H9 (cell line): ENCODE results near the gene ESPNL. TPM values are rescaled to one million over a fixed set of nuclear protein-coding genes. Genes with fewer than 3 reads are reported as not detected.

Experiments used
- DNase-seq: peaks from one replicate; pipeline ENCODE4 v3.0.0-alpha.2; 2017
- H2AFZ ChIP-seq: one replicate; pipeline ENCODE4 v1.6.1; 2013; ENCODE audit warnings: mild to moderate bottlenecking, low read length, control low read depth, moderate library complexity
- H2AK5ac ChIP-seq: 2 replicates; pipeline ENCODE4 v1.6.1; 2013; ENCODE audit warnings: low read length, control low read depth, mixed read lengths; ENCODE audit not compliant: insufficient read length
- H2BK120ac ChIP-seq: one replicate; pipeline ENCODE4 v1.6.1; 2013; ENCODE audit warnings: low read depth, mild to moderate bottlenecking, low read length, control low read depth, inconsistent platforms; ENCODE audit not compliant: poor library complexity, severe bottlenecking
- H2BK12ac ChIP-seq: 2 replicates; pipeline ENCODE4 v1.6.1; 2013; ENCODE audit warnings: low read length, control low read depth, mixed read lengths, low read depth; ENCODE audit not compliant: insufficient read length
- H2BK15ac ChIP-seq: 2 replicates; pipeline ENCODE4 v1.6.1; 2013; ENCODE audit warnings: low read depth, low read length, control low read depth
- H2BK20ac ChIP-seq: one replicate; pipeline ENCODE4 v1.6.1; 2013; ENCODE audit warnings: low read depth, mild to moderate bottlenecking, low read length, control low read depth, inconsistent platforms; ENCODE audit not compliant: poor library complexity, severe bottlenecking
- H2BK5ac ChIP-seq: 2 replicates; pipeline ENCODE4 v1.6.1; 2013; ENCODE audit warnings: low read length, control low read depth, mixed read lengths; ENCODE audit not compliant: insufficient read length
- H3K14ac ChIP-seq: 2 replicates; pipeline ENCODE4 v1.6.1; 2013; ENCODE audit warnings: low read length, control low read depth; ENCODE audit not compliant: insufficient read depth
- H3K18ac ChIP-seq: 2 replicates; pipeline ENCODE4 v1.6.1; 2013; ENCODE audit warnings: low read depth, mild to moderate bottlenecking, mixed read lengths, low read length, control low read depth; ENCODE audit not compliant: insufficient read length
- H3K23ac ChIP-seq: 2 replicates; pipeline ENCODE4 v1.6.1; 2013; ENCODE audit warnings: low read length, control low read depth, mixed read lengths, low read depth; ENCODE audit not compliant: insufficient read length
- H3K23me2 ChIP-seq: 2 replicates; pipeline ENCODE4 v1.6.1; 2013; ENCODE audit warnings: low read depth, mild to moderate bottlenecking, mixed read lengths, low read length, control low read depth; ENCODE audit not compliant: insufficient read length, poor library complexity, severe bottlenecking
- H3K27ac ChIP-seq: 2 replicates; pipeline ENCODE4 v1.5.1; 2013; ENCODE audit warnings: low read length, control low read depth, mixed read lengths, low read depth; ENCODE audit not compliant: insufficient read length
- H3K27me3 ChIP-seq: 2 replicates; pipeline ENCODE4 v1.6.1; 2013; ENCODE audit warnings: low read length, control low read depth, inconsistent platforms; ENCODE audit not compliant: insufficient read depth
- H3K4ac ChIP-seq: 2 replicates; pipeline ENCODE4 v1.6.1; 2013; ENCODE audit warnings: low read depth, mild to moderate bottlenecking, control low read depth, inconsistent platforms, low read length, moderate library complexity
- H3K4me1 ChIP-seq: 2 replicates; pipeline ENCODE4 v1.6.1; 2013; ENCODE audit warnings: low read length, control low read depth, inconsistent platforms; ENCODE audit not compliant: insufficient read depth
- H3K4me2 ChIP-seq: 2 replicates; pipeline ENCODE4 v1.6.1; 2013; ENCODE audit warnings: low read length, control low read depth, mixed read lengths; ENCODE audit not compliant: insufficient read length, insufficient read depth
- H3K56ac ChIP-seq: 2 replicates; pipeline ENCODE4 v1.6.1; 2013; ENCODE audit warnings: low read depth, mild to moderate bottlenecking, mixed read lengths, low read length, control low read depth; ENCODE audit not compliant: insufficient read length
- H3K79me1 ChIP-seq: 2 replicates; pipeline ENCODE4 v1.6.1; 2013; ENCODE audit warnings: low read depth, mild to moderate bottlenecking, moderate library complexity, low read length, control low read depth, inconsistent platforms; ENCODE audit not compliant: insufficient read depth, poor library complexity, severe bottlenecking
- H3K79me2 ChIP-seq: 2 replicates; pipeline ENCODE4 v1.6.1; 2013; ENCODE audit warnings: low read length, control low read depth, inconsistent platforms; ENCODE audit not compliant: insufficient read depth
- H3K9ac ChIP-seq: 2 replicates; pipeline ENCODE4 v1.6.1; 2013; ENCODE audit warnings: low read length, control low read depth, mixed read lengths; ENCODE audit not compliant: insufficient read length; ENCODE audit errors: extremely low read depth
- H3K9me3 ChIP-seq: one replicate; pipeline ENCODE4 v1.6.1; 2013; ENCODE audit warnings: low read depth, low read length, inconsistent platforms; ENCODE audit not compliant: control insufficient read depth
- H3T11ph ChIP-seq: one replicate; pipeline ENCODE4 v1.6.1; 2013; ENCODE audit warnings: mild to moderate bottlenecking, low read length, control low read depth, inconsistent platforms
- H4K20me1 ChIP-seq: one replicate; pipeline ENCODE4 v1.6.1; 2013; ENCODE audit not compliant: control insufficient read depth, insufficient read length, insufficient read depth
- H4K5ac ChIP-seq: 2 replicates; pipeline ENCODE4 v1.6.1; 2013; ENCODE audit warnings: low read depth, mild to moderate bottlenecking, mixed read lengths, low read length, control low read depth; ENCODE audit not compliant: insufficient read length
- H4K8ac ChIP-seq: replicated peaks from 2 replicates; pipeline ENCODE4 v1.6.1; 2013; ENCODE audit warnings: low read length, control low read depth, mixed read lengths, low read depth; ENCODE audit not compliant: insufficient read length
- H4K91ac ChIP-seq: 2 replicates; pipeline ENCODE4 v1.6.1; 2013; ENCODE audit warnings: low read depth, mild to moderate bottlenecking, moderate library complexity, mixed read lengths, low read length, control low read depth; ENCODE audit not compliant: insufficient read length
- H3K27ac Mint-ChIP-seq, 3 experiments: 2 replicates in 2 of 3; 3 replicates in 1 of 3; pipeline ENCODE4 v1.8.0; 2020 to 2021; ENCODE audit warnings: mixed read lengths in 3 of 3, mild to moderate bottlenecking in 1 of 3, moderate library complexity in 1 of 3
- H3K27me3 Mint-ChIP-seq: 2 replicates; pipeline ENCODE4 v1.8.0; 2021; ENCODE audit warnings: low read depth, mild to moderate bottlenecking, moderate library complexity, mixed read lengths
- H3K36me3 Mint-ChIP-seq, 3 experiments: 2 replicates in 2 of 3; 3 replicates in 1 of 3; pipeline ENCODE4 v1.8.0; 2020 to 2021; ENCODE audit warnings: low read depth in 3 of 3, mixed read lengths in 3 of 3; ENCODE audit not compliant: insufficient read depth in 1 of 3
- H3K4me1 Mint-ChIP-seq, 2 experiments: 2 replicates each; pipeline ENCODE4 v1.8.0; 2020; ENCODE audit warnings: mixed read lengths in 2 of 2
- H3K4me3 Mint-ChIP-seq, 2 experiments: 2 replicates in 1 of 2; 3 replicates in 1 of 2; pipeline ENCODE4 v1.8.0; 2020 to 2021; ENCODE audit warnings: mild to moderate bottlenecking in 2 of 2, mixed read lengths in 2 of 2, moderate library complexity in 1 of 2
- H3K9me3 Mint-ChIP-seq, 2 experiments: 2 replicates in 1 of 2; 3 replicates in 1 of 2; pipeline ENCODE4 v1.8.0; 2020; ENCODE audit warnings: mild to moderate bottlenecking in 2 of 2, mixed read lengths in 2 of 2, moderate library complexity in 1 of 2
- WGBS: extraction: QIAGEN DNeasy Blood & Tissue Kit; methylation state at CpG from one replicate; pipeline ENCODE4 v1.1.7; 2013; ENCODE audit warnings: missing lambda C conversion rate, low lambda C conversion rate, mixed read lengths; ENCODE audit not compliant: insufficient read length; ENCODE audit errors: extremely low coverage; 5-methylcytosine and 5-hydroxymethylcytosine counted together
- total RNA-seq: library from RNA; stranded (reverse); gene quantifications from 2 replicates; pipeline ENCODE4 v1.2.1, GENCODE V29; 2021
- TF ChIP-seq, protein P1 (sequence below): fragments of 200-600 bp; sonication (generic); conservative IDR thresholded peaks from 3 replicates; pipeline ENCODE4 v1.8.0; 2021; ENCODE audit warnings: antibody characterized with exemption, mild to moderate bottlenecking

Gene ESPNL
- total RNA-seq, 1 experiment from 2014 or later, result 0.17 TPM

DNA sequence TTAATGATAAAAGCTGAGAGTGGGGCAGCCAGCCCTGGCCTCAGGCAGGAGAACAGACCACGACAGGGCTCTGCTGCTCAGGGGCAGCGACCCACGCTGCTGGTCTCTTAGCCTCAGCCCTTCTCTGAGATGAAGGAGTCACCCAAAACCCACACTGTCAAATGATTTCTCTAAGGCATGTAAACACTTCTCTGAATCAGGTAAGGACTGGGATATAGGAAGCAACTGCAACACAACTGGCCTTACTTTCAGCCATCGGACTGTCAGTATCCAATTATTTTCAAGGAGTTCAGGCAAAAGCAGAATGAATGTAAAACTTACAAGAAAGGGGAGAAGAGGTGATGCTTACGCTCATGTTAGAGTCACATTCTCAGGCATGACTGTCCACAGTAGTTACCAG is 80.4 kb downstream of the ESPNL start:
- Mint-ChIP-seq H3K4me3 (no peak overlapping the region), H3K27ac (no peak overlapping the region), H3K36me3 (peaks cover 20 to 91% (median 77%) of the 10 kb centered on the region in 3 experiments; a peak in 6 of 7 replicates), H3K4me1 (no peaks in the 10 kb centered on the region), H3K9me3 (no peaks in the 10 kb centered on the region), H3K27me3 (no peaks in the 10 kb centered on the region)
- no peak overlapping the region for H2BK20ac ChIP-seq
- no peak overlapping the region for H3K14ac ChIP-seq
- no CpG with 5 or more reads among the region's 5 CpGs for WGBS
- no peaks in the 10 kb centered on the region for H3K27me3 ChIP-seq
- no peak overlapping the region for H2AFZ ChIP-seq
- no peak overlapping the region for H3K4me2 ChIP-seq
- H4K91ac ChIP-seq, result no peak overlapping the region
- H3K79me1 ChIP-seq, result no peaks in the 10 kb centered on the region
- no peak overlapping the region for H3K18ac ChIP-seq
- no peaks in the 10 kb centered on the region for H3K79me2 ChIP-seq
- no peaks in the 10 kb centered on the region for H4K20me1 ChIP-seq
- no peak overlapping the region for H2BK5ac ChIP-seq
- TF ChIP-seq, protein P1, sequence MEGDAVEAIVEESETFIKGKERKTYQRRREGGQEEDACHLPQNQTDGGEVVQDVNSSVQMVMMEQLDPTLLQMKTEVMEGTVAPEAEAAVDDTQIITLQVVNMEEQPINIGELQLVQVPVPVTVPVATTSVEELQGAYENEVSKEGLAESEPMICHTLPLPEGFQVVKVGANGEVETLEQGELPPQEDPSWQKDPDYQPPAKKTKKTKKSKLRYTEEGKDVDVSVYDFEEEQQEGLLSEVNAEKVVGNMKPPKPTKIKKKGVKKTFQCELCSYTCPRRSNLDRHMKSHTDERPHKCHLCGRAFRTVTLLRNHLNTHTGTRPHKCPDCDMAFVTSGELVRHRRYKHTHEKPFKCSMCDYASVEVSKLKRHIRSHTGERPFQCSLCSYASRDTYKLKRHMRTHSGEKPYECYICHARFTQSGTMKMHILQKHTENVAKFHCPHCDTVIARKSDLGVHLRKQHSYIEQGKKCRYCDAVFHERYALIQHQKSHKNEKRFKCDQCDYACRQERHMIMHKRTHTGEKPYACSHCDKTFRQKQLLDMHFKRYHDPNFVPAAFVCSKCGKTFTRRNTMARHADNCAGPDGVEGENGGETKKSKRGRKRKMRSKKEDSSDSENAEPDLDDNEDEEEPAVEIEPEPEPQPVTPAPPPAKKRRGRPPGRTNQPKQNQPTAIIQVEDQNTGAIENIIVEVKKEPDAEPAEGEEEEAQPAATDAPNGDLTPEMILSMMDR, result no peak
- no peak overlapping the region for H2BK15ac ChIP-seq
- no peak overlapping the region for H3K9ac ChIP-seq
- no peaks in the 10 kb centered on the region for H3K4me1 ChIP-seq
- H3T11ph ChIP-seq, result no peak overlapping the region
- no peak overlapping the region for H4K5ac ChIP-seq
- no peak overlapping the region for H3K27ac ChIP-seq
- H4K8ac ChIP-seq, result no peak overlapping the region
- H2BK120ac ChIP-seq, result no peak overlapping the region
- H2BK12ac ChIP-seq, result no peak overlapping the region
- no peak overlapping the region for H3K56ac ChIP-seq
- no peak overlapping the region for H2AK5ac ChIP-seq
- no peaks in the 10 kb centered on the region for H3K9me3 ChIP-seq
- no peak overlapping the region for H3K23ac ChIP-seq
- H3K23me2 ChIP-seq, result no peaks in the 10 kb centered on the region
- H3K4ac ChIP-seq, result no peak overlapping the region
- no peak for DNase-seq
